ENCODE measurements around the gene MROH2A. TPM values are rescaled to one million over a fixed set of nuclear protein-coding genes. Genes with fewer than 3 reads are reported as not detected.

MROH2A gene
- total RNA-seq, 1 experiment from 2014 or later, result not detected

- Mint-ChIP-seq H3K27ac (no peak overlapping the region), H3K36me3 (no peaks in the 10 kb centered on the region), H3K4me3 (no peak overlapping the region), H3K27me3 (ENCODE audit: low read depth) (no peaks in the 10 kb centered on the region), H3K4me1 (no peaks in the 10 kb centered on the region), H3K9me3 (peaks cover 2% of the 10 kb centered on the region; the same call in 1 of the 2 replicates)
- DNase-seq (ENCODE audit: low spot score), result no peak
- TF ChIP-seq GABPB1 (CRISPR knock-in tag; IDR thresholded peaks at IDR 0.05) (no peak), ZSCAN18 (CRISPR knock-in tag; IDR thresholded peaks at IDR 0.05) (no peak), FOXP1 (CRISPR knock-in tag; IDR thresholded peaks at IDR 0.05; ENCODE audit: borderline replicate concordance) (no peak), ELF4 (CRISPR knock-in tag; IDR thresholded peaks at IDR 0.05; ENCODE audit: low read depth) (no peak), NFATC4 (CRISPR knock-in tag; IDR thresholded peaks at IDR 0.05) (no peak), EMX1 (CRISPR knock-in tag; IDR thresholded peaks at IDR 0.05) (no peak), ZNF138 (CRISPR knock-in tag; conservative IDR thresholded peaks at IDR 0.05) (no peak), ZNF317 (CRISPR knock-in tag; IDR thresholded peaks at IDR 0.05; ENCODE audit: borderline replicate concordance, low read depth) (no peak), GRHL2 (CRISPR knock-in tag; IDR thresholded peaks at IDR 0.05; ENCODE audit: insufficient replicate concordance, severe bottlenecking) (no peak), ATF6 (CRISPR knock-in tag; IDR thresholded peaks at IDR 0.05) (no peak), MXD4 (CRISPR knock-in tag; IDR thresholded peaks at IDR 0.05; ENCODE audit: borderline replicate concordance) (no peak), RELA (CRISPR knock-in tag; IDR thresholded peaks at IDR 0.05; ENCODE audit: borderline replicate concordance) (no peak), CREB1 (CRISPR knock-in tag; IDR thresholded peaks at IDR 0.05) (no peak), SOX15 (CRISPR knock-in tag; IDR thresholded peaks at IDR 0.05) (no peak), ZNF232 (CRISPR knock-in tag; IDR thresholded peaks at IDR 0.05) (no peak), OVOL2 (CRISPR knock-in tag; IDR thresholded peaks at IDR 0.05; ENCODE audit: borderline replicate concordance) (no peak), CBFB (CRISPR knock-in tag; IDR thresholded peaks at IDR 0.05; ENCODE audit: low read depth) (no peak)
- TF ChIP-seq, protein P1, sequence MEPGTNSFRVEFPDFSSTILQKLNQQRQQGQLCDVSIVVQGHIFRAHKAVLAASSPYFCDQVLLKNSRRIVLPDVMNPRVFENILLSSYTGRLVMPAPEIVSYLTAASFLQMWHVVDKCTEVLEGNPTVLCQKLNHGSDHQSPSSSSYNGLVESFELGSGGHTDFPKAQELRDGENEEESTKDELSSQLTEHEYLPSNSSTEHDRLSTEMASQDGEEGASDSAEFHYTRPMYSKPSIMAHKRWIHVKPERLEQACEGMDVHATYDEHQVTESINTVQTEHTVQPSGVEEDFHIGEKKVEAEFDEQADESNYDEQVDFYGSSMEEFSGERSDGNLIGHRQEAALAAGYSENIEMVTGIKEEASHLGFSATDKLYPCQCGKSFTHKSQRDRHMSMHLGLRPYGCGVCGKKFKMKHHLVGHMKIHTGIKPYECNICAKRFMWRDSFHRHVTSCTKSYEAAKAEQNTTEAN (CRISPR knock-in tag; IDR thresholded peaks at IDR 0.05), result no peak
- no peak for ATAC-seq
- ChIA-PET CTCF (interaction anchor here (1.3 kb wide), 1 partner anchor 14 kb away, joined by 3 read pairs; no protein-coding TSS in a partner anchor), POLR2A (no interaction called here)
These were observed 40.8 kb downstream of the MROH2A start for GRCh38 chr2:233818639-233819621.

DNA sequence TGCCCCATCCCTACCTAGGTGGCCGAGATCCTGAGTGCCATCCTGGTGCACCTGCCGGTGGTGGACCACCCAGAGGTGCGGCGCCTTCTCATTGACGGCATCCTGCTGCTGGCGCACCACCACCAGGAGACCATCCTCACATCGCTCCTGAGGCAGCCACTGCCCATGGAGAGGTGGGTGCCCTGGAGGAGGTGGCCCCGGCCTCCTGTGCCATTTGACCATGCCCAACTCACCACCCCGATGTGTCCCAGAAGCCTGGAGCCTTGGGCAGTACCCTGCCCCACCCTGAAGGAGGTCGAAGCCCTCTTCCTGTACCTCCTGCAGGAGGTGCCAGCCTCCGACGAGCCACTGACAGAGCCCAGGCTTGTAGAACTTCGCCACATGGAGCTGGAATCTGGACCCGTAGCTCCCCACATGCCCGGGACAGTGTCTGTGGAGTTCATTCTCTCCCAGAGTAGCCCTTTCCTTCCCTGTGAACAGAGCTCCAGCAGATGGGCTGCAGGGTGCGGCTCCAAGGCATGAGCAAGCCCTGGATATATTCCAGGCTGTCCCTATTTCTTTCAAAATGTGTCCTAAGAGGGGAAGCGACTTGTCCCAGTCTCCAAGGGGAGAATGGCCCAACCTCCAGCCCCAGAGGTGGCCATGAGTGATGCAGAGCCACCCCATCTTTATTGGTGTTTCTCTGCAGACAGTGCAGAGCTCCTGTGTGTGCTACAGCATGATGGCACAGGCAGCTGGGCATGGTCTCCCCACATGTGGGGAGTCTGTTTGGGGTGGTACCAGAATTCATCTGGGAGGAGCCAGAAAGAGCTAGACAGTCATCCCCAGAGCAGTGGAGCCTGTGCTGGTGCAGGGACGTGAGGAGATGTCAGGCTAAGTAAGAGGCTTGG is 42.0 kb downstream of the MROH2A start:
- no peak for TF ChIP-seq ZSCAN18 (CRISPR knock-in tag; IDR thresholded peaks at IDR 0.05)
- TF ChIP-seq, protein P2, sequence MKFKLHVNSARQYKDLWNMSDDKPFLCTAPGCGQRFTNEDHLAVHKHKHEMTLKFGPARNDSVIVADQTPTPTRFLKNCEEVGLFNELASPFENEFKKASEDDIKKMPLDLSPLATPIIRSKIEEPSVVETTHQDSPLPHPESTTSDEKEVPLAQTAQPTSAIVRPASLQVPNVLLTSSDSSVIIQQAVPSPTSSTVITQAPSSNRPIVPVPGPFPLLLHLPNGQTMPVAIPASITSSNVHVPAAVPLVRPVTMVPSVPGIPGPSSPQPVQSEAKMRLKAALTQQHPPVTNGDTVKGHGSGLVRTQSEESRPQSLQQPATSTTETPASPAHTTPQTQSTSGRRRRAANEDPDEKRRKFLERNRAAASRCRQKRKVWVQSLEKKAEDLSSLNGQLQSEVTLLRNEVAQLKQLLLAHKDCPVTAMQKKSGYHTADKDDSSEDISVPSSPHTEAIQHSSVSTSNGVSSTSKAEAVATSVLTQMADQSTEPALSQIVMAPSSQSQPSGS (CRISPR knock-in tag; IDR thresholded peaks at IDR 0.05; ENCODE audit: borderline replicate concordance, low read depth), result no peak
- no peaks in the 10 kb centered on the region for H3K27me3 Mint-ChIP-seq (ENCODE audit: low read depth)

More for the DNA sequence above, 42.0 kb downstream of the MROH2A start:
- no peaks in the 10 kb centered on the region for H3K9me3 Mint-ChIP-seq
- no peak overlapping the region for H3K4me3 Mint-ChIP-seq
- no peaks in the 10 kb centered on the region for H3K36me3 Mint-ChIP-seq
- ChIA-PET CTCF (interaction anchor here (1.4 kb wide), 1 partner anchor 13 kb away, joined by 5 read pairs; no protein-coding TSS in a partner anchor), POLR2A (no interaction called here)
- H3K4me1 Mint-ChIP-seq, result peaks cover 5% of the 10 kb centered on the region; the same call in 1 of the 2 replicates
- ATAC-seq (no peak), DNase-seq (ENCODE audit: low spot score) (no peak)
- H3K27ac Mint-ChIP-seq, result no peak overlapping the region
